ENCODE data around the gene NDUFB10. TPM values are rescaled to one million over a fixed set of nuclear protein-coding genes. Genes with fewer than 3 reads are reported as not detected.
A peak's percentile ranks its signal among the peaks of the same experiment; 100 is the strongest.

NDUFB10 gene
- total RNA-seq, 2 donors from 2014 or later = 108 to 197 TPM

GRCh38 chr16:1941162-1942046 is 17.9 kb upstream of the NDUFB10 start:
- H3K27ac ChIP-seq = peak overlapping the region; percentile 2 to 90

GRCh38 chr16:1942047-1942809 is 17.1 kb upstream of the NDUFB10 start:
- peaks cover 3 to 13% of the 10 kb centered on the region in 2 donors for H3K4me1 ChIP-seq (ENCODE audit: control insufficient read depth in 1 of 2, low read depth in 2 of 2)
- DNase-seq (ENCODE audit: low spot score) = no peak
- H3K27me3 ChIP-seq (replicated peaks; ENCODE audit: insufficient read depth) = no peaks in the 10 kb centered on the region
- no peak for TF ChIP-seq CTCF (IDR thresholded peaks at IDR 0.05)
- H3K4me3 ChIP-seq = peak overlapping the region; percentile 97
- no peak for ATAC-seq (ENCODE audit: insufficient number of reproducible peaks, low FRiP score, low read depth)
- no peaks in the 10 kb centered on the region for H3K9me3 ChIP-seq
- H3K27ac ChIP-seq = peak overlapping the region; percentile 82 to 90
- peaks cover 30% of the 10 kb centered on the region for H3K36me3 ChIP-seq

More at GRCh38 chr16:1941162-1942046, 17.9 kb upstream of the NDUFB10 start:
- Histone ChIP-seq H3K27me3 (replicated peaks; ENCODE audit: insufficient read depth) (no peaks in the 10 kb centered on the region), H3K4me3 (peak overlapping the region; percentile 97), H3K36me3 (peaks cover 36% of the 10 kb centered on the region), H3K4me1 (ENCODE audit: control insufficient read depth in 1 of 2, low read depth in 2 of 2) (peaks cover 3 to 13% of the 10 kb centered on the region in 2 donors), H3K9me3 (no peaks in the 10 kb centered on the region)
- DNase-seq (ENCODE audit: low spot score) = no peak
- no peak for TF ChIP-seq CTCF (IDR thresholded peaks at IDR 0.05)
- ATAC-seq (ENCODE audit: insufficient number of reproducible peaks, low FRiP score, low read depth) = no peak

- no peaks in the 10 kb centered on the region for H3K9me3 ChIP-seq
- peaks cover 27% of the 10 kb centered on the region for H3K36me3 ChIP-seq
- H3K27me3 ChIP-seq (replicated peaks; ENCODE audit: insufficient read depth) = no peaks in the 10 kb centered on the region
- no peak for TF ChIP-seq CTCF (IDR thresholded peaks at IDR 0.05)
- peak; percentile 99 for DNase-seq (ENCODE audit: low spot score)
- H3K4me1 ChIP-seq (ENCODE audit: control insufficient read depth in 1 of 2, low read depth in 2 of 2) = peaks cover 3 to 13% of the 10 kb centered on the region in 2 donors
- peak; percentile 95 for ATAC-seq (ENCODE audit: insufficient number of reproducible peaks, low FRiP score, low read depth)
- H3K27ac ChIP-seq = peak within 1 kb of the TSS; percentile 82 to 90
- peak within 1 kb of the TSS; percentile 97 for H3K4me3 ChIP-seq
Measured at GRCh38 chr16:1942810-1943726, 16.3 kb upstream of the NDUFB10 start, which contains the start of gene MSRB1. Gene MSRB1 (minus strand): TSS chr16:1943199. CDS start chr16:1943156, 43 bp downstream.

GRCh38 chr16:1944612-1945199 is 14.6 kb upstream of the NDUFB10 start:
- no peaks in the 10 kb centered on the region for H3K27me3 ChIP-seq (replicated peaks; ENCODE audit: insufficient read depth)
- H3K4me3 ChIP-seq = no peak overlapping the region
- H3K9me3 ChIP-seq = no peaks in the 10 kb centered on the region
- H3K4me1 ChIP-seq (ENCODE audit: control insufficient read depth in 1 of 2, low read depth in 2 of 2) = peaks cover 3 to 13% of the 10 kb centered on the region in 2 donors
- ATAC-seq (ENCODE audit: insufficient number of reproducible peaks, low FRiP score, low read depth) (no peak), DNase-seq (ENCODE audit: low spot score) (no peak)
- TF ChIP-seq CTCF (IDR thresholded peaks at IDR 0.05) = no peak
- peaks cover 11% of the 10 kb centered on the region for H3K36me3 ChIP-seq
- H3K27ac ChIP-seq = no peak overlapping the region

All from thoracic aorta (tissue), 2 donors.